IPS DF 4.7 (cell line): ENCODE results near the gene NUPR2.
"Not testable (repeated sequence)": the region's sequence is repeated elsewhere in the genome, so short reads cannot be mapped to it uniquely, and the experiment has no call there.

Experiments
- DNase-seq: peaks from one replicate; pipeline ENCODE4 v3.0.0-alpha.2; 2013; ENCODE audit warnings: low spot score; ENCODE audit errors: extremely low read depth

The NUPR2 gene

DNA sequence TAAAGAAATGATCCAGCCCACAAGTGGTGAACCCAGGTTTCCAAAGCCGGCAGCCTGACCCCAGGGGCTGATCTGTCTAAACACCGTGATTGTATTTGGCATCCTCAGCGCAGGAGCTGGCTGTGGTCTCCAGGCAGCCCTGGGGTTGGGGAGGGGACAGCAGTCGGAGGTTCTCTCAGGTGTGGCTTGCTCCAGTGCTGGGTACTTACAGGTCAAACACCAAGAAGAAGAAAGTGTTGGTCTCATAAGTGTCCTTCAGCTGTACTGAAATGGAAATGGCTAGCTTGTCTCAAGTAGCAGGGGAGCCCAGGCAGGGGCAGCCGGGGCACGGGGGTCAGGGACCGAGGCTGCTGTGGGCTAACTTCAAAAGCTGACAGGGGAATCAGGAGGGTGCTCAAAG, 29.5 kb downstream of the NUPR2 start:
- DNase-seq = no peak

DNA sequence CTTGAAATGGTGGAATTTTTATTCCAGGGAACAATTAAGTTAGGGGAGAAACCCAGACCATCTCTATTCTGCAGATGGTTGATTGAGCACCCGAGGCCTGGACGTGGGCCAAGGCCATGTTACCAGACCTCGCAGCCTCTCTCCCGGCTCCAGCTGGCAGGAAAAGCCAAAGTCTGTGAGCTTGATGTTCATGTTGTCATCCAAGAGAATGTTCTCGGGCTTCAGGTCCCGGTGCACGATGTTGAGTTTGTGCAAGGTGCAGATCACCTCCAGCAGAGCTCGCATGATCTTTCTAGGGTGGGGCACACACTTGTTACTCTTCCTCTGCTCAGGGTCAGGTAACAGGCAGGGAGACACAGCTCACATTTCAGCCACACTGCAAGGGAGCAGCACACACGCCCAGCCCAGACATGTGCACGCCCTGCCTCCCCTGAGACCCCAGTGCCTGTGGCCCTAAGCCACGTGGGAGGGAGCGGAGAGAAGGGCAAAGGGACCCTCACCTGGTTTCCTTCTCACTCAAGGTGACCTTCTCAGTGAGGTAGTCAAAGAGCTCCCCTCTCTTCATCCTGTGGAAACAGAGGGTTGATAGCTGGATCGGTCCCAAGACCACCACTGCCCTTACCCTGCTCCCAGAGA, 32.9 kb downstream of the NUPR2 start:
- no peak for DNase-seq

DNA sequence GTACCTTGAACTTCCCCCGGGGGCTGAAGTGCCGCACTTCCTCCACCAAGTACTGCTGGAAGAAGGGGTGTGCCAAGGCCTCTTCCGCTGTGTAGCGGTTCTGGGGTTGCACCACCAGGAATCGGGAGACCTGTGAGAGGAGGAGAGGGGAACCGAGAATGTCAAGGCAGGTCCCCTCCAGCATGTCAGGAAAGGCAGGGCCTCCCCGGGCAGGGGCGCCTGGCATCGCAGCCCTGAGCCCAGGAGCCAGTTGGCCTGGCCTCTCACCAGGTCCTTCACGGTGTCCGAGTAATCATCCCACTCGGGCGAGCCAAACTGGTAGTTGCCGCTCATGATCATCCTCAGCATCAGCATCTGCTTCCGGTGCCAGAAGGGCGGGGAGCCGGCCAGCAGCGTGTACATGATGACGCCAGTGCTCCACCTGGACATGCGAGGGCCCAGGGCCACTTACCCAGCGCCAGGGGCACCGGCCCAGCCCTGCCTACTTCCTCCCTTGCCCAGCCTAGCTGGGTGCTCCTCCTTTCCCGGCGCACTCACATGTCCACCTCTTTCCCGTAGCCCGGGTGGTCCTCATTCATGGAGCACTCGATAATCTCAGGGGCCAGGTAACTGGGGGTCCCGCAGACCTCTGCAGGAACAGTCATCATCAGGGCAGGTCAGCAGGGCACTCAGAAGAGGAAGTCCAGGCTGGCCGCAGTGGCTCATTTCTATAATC, 34.4 kb downstream of the NUPR2 start:
- no peak for DNase-seq

DNA sequence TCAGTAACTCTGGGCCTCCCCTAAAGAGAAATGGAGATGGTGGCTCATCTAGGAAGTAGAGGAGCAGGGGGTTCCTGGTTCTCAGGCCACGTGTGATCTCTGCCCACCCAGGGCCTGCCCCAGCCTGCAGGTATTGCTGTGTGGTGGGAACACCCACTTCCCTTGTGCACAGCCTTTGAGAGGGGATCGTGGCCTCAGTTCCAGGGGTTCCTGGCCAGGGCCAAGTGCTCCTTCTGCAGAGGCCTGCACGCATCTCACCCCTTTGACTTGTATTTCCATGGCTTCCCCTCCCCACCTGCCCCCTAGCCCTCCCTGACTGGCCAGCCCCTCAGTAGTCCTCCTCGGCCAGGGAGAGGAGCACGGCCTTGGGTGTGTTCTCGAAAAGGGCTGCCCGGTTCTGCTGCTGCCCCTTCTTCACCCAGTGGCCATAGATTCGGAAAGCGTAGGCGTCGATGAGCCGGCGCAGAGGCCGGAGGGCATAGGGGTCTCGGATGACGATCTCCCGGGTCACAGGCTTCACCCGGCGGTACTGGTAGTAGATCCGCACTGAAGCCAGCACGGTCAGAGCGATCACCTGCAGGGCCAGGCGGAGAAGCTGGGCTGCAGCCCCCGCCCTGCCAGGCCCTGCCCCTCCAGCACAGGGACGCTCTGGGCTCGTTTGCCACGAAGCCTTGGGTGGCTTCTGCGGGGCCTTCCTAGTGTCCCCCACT, 35.3 kb downstream of the NUPR2 start:
- DNase-seq = not testable (repeated sequence)

DNA sequence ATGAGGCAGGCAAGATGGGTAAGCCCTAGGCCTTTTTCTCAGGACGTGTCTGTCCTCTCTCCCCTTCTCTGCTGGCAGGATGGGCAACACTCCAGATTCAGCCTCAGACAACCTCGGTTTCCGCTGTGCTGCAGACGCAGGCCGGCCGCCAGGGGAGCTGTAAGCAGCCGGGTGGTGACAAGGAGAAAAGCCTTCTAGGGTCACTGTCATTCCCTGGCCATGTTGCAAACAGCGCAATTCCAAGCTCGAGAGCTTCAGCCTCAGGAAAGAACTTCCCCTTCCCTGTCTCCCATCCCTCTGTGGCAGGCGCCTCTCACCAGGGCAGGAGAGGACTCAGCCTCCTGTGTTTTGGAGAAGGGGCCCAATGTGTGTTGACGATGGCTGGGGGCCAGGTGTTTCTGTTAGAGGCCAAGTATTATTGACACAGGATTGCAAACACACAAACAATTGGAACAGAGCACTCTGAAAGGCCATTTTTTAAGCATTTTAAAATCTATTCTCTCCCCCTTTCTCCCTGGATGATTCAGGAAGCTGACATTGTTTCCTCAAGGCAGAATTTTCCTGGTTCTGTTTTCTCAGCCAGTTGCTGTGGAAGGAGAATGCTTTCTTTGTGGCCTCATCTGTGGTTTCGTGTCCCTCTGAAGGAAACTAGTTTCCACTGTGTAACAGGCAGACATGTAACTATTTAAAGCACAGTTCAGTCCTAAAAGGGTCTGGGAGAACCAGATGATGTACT, 36.6 kb downstream of the NUPR2 start:
- no peak for DNase-seq

DNA sequence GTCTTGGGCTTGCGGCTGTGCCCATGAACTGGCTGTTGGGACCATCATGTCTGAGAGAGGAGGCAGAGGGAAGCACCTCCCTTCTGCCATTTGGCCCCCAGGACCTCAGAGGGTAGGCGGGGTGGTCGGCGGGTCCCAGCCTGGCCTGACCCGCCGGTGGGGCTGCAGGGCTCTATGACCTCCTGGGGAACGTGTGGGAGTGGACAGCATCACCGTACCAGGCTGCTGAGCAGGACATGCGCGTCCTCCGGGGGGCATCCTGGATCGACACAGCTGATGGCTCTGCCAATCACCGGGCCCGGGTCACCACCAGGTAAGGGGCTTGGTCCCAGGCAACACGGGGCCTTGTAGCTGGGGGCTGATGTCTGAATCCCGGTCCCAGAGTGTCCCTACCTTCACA, 38.0 kb downstream of the NUPR2 start:
- DNase-seq = no peak

DNA sequence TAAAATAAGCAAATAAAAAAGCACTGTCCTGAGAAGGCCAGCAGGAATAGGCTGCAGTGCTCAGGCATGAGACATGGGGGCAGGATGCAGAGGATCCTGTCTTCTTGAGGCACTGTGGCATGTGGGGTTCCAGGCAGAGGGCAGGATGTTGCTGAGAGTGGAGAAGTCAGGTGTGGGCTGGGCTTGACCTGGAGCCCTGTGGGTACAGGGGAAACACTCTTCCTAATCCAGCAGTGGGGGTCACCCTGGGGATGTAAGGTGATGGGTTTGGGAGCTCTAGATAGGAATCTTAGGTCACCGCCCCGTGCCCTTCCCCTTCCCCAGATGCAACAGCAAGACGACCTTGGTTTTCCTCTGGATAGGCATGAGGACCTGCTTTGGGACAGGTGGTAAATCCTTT, 38.5 kb downstream of the NUPR2 start:
- DNase-seq = no peak

DNA sequence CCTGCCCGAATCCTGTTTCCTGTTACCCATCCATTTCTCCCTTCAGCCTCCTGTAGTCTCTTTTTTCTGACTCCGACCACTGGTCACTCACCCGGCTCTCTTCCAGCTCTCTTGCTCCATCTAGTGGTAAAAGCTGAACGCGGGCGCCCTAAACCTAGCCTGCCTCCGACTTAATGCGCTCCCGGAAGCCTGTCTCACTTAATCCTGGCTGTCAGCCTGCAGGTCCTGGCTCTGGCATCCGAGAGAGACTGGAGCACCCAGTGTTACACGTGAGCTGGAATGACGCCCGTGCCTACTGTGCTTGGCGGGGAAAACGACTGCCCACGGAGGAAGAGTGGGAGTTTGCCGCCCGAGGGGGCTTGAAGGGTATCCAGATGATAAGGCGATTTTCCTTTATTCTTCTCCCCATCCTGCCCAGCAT, 41.8 kb downstream of the NUPR2 start:
- DNase-seq = no peak

DNA sequence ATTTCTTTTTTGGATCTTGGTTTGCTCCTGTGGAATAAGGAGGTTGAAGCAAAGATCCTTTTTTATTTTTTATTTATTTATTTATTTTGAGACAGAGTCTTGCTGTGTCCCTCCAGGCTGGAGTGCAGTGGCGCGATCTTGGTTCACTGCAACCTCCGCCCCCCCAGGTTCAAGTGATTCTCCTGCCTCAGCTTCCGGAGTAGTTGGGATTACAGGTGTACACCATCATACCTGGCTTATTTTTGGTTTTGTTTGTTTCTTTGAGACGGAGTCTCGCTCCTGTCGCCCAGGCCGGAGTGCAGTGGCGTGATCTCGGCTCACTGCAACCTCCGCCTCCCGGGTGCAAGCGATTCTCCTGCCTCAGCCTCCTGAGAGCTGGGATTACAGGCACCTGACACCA, 49.8 kb downstream of the NUPR2 start:
- not testable (repeated sequence) for DNase-seq
